Stimulated activated CD8-positive, alpha-beta memory T cell treated with anti-CD3 and anti-CD28 coated beads, Interleukin-15, amount 100 ng/mL, for 24 hours (primary cell): ENCODE measurements around the gene ANKS1A.

ENCODE experiments used
- DNase-seq: peaks from one replicate; pipeline ENCODE4 v3.0.0-alpha.2; 2020; ENCODE audit warnings: low read depth

ANKS1A gene

DNA sequence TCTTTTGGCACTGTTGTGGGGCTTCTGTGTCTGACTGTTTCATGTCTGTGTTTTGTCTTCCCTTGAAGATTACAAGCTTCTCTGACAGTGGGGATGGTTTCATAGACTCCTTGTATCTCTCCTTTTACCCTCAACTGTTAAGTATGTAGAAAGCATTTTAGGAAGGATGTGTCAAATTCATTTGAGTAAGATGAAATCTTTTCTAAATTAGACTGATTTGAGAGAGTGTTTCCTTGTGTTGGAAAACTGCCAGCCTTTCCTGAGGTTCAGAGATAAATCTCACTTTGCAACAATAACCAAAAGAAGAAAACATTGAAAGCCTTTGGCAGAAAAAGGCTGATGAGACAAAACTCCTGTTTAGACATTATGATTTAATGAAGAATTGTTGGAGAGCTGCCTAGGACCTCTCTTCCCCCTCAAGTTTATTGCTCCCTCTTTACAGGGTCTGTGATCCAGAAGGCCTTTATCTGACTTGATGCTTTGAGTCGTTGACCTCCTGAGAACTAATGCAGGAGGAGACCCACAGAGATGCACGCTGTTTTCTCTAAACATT lies 68.3 kb downstream of the ANKS1A start:
- DNase-seq = no peak

DNA sequence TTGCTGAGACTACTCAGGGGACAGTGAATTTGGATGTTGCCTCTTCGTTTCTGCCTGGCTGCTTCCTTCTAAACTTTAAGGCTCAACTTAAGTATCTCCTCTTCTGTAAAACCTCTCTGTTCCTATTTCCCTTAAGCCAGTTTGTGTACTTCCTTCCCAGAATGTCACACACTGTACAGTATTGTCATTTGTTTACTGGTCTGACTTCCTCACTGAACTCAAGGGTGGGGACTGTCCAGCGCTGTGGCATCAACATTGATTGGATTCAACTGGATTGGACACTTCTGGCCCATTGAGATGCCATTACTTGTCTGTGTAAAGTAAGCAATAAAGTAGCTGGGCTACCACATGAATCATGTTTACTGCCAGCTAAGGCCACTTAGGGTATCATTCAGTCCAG lies 69.7 kb downstream of the ANKS1A start:
- DNase-seq = no peak

DNA sequence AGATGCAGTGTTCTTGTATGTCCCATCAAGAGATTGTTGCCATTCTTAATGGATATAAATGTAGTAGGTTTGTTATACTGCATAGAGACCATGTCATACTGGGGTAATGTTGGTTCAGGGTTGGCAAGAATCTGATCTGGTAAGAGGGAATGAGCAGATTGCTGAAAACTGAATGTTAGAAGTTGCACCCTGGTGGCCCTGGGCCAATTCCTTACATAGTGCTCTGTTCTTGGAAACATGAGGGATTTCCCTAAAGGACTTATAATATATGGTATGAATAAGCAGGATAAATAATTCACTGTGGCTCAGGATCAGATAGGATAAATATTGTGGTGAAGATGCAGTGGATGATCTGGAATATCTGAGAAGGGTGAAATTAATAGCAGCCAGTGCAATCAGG lies 70.2 kb downstream of the ANKS1A start:
- no peak for DNase-seq

DNA sequence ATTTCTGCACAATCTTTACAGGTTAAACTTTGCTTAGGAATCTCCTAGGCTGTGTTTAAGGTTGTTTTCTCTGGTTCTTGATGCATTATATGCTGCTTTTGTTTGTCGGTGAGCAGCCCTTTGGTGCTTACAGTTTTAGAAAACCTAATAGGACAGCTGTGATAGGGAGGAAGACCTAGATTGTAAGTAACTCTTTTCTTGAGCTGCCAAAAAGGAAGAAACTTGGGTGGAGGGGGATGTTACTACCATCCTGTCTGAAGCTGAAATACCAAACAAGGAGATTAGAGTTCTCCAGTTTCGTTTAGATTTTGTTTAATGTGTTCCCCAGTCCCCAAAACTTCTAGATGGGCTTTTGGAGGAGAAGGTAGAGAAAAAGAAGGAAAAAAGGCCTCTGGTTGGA lies 72.0 kb downstream of the ANKS1A start:
- DNase-seq = no peak

DNA sequence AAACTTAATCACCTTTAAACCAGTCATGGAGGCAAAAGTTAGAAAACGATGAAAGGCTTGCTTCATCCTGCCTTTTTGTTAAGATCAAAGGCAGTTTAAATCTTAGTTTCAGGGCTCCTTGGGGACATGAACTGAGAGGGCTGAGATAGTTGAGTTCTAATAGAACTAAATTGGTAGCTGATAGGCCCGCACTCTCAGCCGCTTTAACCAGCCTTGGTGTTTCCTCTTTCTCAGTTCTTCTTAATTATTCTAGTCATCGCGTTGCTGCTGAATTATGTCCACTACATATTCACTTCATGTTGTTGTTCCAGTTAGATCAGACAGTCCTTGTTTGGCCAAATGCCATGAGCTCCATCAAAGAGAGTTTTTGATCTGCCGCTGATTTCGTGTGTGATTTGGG lies 72.5 kb downstream of the ANKS1A start:
- DNase-seq = no peak

DNA sequence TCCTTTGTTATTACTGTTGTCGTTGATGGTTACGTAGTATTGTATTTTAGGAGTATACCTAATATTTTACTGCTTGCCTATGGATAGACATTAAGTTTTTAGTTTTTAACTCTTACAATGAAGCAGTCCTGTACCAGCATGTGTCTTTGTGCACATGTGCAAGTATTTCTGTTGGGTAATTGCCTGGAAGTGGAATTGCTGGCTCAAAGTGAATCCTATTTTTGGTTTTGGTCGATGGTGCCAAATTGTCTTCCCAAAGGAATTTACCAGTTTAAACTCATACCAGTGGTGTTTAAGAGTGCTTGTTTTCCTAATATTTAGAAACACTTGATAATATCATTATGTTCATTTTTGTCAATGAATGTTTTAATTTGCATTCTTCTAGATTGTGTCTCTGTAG lies 75.5 kb downstream of the ANKS1A start:
- no peak for DNase-seq

DNA sequence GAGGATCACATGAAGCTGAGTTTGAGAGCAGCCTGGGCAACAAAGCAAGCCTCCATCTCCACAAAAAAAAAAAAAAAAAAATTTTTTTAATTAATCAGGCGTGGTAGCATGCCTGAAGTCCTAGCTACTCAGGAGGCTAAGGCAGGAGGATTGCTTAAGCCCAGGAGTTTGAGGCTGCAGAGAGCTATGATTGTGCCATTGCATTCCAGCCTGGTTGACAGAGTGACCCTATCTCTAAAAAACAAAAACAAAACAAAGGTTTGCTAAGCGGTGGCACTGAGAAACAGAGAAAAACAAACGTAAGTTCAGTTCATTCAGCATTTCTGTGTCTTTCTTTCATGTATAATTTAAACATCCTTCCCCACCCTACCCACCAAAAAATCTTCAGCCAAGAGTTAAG lies 78.4 kb downstream of the ANKS1A start:
- DNase-seq = no peak

DNA sequence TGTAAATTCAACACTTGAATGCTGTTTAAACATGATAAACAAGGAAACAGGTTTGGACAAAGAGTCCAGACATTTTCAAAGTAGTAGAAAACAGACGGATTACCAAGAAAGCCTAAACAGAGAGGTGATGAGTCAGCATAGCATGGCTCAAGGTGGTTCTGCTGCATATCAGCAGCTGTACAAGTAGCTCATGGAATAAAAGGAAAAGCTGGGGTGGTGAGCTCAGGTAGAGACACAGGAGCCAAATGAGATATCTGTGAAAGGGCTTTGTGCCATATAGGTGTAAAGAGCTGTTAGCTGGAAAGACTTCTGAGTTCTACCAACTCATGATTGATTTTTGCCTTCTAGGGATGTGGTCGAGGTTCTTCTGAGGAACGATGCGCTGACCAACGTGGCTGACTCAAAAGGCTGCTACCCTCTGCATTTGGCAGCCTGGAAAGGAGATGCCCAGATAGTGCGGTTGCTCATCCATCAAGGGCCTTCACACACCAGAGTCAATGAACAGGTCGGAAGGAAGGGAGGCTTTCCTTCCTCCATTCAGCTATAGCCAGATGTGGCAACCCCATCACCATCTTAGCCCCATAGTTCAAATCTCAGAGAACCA lies 80.7 kb downstream of the ANKS1A start:
- DNase-seq = no peak

DNA sequence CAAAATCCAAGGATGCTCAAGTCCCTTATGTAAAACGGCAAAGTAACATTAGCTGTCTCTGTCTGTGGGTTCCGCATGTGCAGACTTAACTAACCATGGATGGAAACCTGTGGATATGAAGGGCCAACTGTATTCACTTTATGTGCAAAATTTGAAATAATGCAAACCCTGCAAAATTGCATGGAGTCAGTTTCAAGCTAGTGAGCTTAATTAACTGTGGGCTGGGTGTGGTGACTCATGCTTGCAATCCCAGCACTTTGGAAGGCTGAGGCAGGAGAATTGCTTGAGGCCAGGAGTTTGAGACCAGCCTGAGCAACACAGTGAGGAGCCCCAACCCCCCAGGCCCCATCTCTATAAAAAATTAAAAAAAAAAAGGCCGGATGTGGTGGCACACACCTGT lies 81.4 kb downstream of the ANKS1A start:
- DNase-seq = no peak

DNA sequence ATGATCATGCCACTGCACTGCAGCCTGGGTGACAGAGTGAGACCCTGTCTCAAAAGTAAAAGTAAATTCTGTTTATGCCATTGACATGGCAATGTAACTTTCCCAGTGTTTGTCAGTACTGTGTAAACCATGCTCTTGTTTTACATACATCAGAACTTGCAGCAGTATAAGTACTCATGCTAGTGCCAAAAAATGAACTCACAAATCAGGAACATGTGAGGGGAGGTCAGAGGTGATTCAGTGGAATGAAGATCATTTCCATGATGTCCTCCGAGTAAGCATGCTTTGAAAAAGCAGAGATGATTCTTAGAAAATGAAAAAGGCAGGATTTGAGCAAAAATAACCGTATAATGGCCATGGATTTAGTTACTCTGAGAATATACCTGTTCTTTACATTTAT lies 81.9 kb downstream of the ANKS1A start:
- no peak for DNase-seq

DNA sequence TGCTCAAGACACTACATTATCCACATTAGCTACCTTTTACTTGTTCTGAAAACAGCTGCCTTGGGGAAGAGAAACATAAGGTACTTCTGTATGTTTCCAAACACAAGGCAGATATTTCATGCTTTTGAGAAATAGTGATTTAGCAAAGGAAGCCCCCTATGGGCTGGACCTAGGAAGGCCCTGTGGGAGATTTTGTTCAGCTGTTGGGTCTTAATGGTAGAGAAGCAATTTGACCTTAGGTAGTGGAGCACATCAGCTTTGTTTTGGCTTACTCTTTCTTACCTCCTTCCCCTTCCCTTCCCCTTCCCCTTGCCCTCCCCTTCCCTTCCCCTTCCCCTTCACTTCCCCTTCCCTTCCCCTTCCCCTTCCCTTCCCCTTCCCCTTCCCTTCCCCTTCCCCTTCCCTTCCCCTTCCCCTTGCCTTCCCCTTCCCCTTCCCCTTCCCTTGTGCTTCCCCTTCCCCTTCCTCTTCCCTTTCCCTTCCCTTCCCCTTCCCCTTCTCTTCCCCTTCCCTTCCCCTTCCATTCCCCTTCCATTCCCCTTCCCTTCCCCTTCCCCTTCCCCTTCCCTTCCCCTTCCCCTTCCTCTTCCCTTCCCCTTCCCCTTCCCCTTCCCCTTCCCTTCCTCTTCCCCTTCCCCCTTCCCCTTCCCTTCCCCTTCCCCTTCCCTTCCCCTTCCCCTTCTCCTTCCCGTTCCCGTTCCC lies 84.6 kb downstream of the ANKS1A start:
- DNase-seq = no peak

DNA sequence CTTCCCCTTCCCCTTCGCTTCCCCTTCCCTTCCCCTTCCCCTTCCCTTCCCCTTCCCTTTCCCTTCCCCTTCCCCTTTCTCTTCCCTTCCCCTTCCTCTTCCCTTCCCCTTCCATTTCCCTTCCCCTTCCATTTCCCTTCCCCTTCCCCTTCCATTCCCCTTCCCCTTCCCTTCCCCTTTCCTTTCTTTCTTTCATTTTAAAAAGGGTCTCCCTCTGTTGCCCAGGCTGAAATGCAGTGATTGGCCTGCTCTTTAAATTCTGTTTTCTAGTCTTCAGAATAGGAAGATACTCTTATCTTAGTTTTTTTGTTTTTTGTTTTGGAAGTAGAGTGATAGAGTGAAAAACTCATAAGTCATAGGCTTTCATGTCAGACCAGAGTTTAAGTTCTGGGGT lies 85.2 kb downstream of the ANKS1A start:
- DNase-seq = no peak

DNA sequence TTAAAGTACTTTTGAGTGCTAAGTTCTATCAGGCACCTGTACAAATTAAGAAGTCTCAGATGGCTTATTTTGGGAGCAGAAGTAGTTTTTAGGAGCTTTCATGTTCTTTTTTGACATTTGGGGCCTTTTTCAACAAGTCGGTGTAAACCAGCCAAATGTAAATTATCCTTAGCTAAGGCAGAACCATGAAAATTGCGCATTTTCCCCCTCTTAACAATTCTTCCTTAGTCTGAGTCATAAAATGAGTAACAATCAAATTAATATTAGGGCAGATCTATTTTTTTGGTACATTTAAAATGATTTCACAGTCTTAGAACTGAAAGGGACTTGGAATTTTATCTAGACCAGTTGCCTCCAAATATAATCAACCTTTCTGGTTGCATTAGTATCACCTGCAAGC lies 87.2 kb downstream of the ANKS1A start:
- no peak for DNase-seq

DNA sequence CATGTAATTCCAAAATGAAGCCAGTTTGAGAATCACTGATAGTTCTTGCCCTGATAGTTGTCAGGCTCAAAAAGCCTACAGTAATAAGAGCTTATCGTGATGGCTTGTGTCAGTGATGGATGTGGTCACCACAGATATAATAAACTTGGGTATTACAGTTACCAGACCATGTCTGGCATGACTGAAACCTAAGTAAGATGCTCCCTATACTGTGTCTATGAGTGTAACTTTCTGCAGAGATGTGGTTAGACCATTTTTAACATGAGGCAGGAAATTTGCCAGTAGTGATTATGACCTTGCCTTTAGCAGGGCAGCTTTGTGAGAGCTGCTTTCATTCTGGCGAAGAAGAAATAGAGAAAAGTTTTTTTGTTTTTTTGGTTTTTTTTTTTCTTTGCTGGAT lies 90.2 kb downstream of the ANKS1A start:
- DNase-seq = no peak

DNA sequence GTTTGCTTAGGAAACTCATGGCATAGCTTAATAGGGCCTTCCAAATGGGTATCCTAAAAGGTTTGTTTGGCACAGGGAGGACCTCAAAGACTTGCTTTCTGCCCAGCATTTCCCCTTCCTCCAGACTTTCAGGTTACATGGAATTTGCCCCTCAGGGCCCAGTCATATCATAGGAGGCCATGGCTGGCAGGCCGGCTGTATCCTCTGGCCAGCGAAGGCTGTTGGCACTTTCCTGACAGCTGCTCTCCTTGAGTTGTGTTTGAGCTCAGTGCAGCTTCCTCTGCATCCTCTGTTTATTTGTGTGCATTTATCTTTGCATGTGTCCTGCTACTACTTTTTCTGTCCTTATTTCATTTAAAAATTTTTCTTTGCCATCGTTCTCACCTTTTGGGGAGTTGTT lies 90.9 kb downstream of the ANKS1A start:
- DNase-seq = no peak

DNA sequence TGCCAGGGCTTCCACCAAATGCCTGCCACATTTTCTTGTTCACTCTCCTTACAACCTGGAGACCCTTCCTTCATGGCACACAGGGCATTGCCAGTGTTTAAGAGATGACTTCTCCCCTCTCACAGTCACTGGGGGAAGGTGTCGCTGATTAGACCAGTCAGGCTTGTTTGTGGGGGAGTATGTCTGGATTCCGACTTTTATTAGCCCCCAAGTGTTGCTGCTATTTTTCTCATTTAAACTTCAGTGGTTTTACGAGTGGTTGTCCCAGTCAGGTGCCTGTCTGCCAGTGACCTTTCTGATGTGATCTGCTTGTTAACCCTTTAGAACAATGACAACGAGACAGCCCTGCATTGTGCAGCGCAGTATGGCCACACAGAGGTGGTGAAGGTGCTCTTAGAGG lies 92.3 kb downstream of the ANKS1A start:
- no peak for DNase-seq

DNA sequence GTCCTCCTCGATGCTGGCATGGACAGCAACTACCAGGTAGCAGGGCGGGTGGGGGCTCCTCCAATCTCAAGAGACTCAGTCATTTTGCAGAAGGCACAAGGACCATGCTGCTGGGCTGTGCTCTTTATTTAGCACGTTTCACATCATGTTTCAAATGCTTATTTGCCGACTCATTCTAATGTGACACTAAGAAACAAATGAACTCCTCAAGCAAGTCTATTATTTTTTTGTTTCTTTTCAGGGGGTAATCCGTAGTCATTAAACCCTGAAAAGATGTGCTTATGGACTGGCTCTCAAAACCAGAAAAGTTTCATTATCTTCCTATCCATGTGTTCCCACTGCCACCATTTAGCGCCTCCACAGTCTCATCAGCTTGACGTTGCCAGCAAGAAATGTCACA lies 92.9 kb downstream of the ANKS1A start:
- no peak for DNase-seq

DNA sequence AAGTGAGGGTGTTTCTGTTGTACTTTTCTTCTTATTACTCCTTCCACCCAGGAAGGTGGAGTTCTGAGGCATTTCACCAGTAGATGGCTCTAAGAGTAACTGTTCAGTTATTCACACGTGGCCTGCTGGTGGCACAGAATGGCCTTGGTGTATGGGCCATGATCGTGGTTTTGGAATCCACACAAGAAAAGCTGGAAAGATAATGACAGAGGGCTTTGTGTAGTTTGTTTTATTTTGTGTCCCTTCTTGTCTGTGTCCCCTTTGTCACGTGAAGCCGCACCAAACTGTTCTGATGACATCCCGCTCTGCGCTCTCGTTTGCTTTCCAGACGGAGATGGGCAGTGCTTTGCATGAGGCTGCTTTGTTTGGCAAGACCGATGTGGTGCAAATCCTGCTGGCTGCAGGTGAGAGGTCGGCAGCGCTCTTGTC lies 93.4 kb downstream of the ANKS1A start:
- DNase-seq = no peak

DNA sequence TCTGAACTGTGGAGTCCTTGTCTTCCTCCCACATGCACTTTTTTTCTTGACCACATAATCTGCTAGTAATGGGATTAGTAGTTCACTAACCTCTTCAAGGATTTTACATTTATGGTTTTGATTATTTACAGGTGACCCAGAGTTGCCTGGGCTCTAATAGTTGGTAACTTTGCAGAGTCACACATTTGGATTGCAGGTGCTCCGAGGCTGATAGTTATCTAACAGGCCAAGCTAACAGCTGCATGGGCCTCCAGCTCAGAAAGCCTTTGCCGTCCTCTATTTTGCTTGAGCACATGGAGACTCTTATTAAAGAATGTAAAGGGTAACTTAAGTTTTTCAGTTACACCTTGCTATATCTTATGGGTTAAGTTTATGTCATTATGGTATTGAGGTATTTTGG lies 95.4 kb downstream of the ANKS1A start:
- DNase-seq = no peak

DNA sequence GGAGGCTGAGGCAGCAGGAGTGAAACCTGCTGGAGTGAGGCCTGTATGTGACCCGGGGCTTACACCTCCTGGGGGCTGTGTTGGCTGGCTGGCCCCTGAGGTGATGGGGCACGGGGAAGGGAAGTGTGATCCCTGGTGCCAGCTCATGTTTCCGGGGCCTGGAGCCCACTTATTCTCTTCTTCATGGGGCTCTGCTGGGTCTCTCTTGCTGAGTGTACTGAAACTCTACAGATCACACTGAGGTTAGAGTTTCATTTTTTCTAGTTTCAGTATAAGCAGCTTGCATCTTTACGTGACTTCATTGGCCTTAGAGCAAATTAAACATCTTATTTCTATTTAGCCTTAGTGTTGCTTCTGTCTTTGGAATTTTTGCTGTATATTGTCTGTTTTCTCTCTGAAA lies 96.2 kb downstream of the ANKS1A start:
- no peak for DNase-seq

DNA sequence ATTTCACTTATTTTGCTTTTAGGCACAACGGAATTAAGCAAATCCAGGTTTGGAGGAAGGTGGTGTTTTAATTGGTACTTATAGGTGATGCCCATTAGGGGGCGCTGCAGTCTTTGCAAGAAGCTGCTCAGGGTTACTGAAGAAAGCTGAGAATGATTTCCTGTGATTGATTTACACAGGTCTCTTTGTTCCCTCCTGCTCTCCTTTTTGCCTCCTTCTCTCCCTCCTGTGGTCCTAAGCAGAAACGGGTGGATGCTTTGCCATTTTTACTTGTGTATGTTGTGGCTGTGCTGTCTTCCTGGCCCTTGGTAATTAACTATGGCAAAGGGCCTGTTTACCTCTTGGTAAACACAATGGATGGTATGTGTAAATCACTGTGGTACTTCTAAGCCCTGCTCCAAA lies 97.8 kb downstream of the ANKS1A start:
- DNase-seq = peak; percentile 20

DNA sequence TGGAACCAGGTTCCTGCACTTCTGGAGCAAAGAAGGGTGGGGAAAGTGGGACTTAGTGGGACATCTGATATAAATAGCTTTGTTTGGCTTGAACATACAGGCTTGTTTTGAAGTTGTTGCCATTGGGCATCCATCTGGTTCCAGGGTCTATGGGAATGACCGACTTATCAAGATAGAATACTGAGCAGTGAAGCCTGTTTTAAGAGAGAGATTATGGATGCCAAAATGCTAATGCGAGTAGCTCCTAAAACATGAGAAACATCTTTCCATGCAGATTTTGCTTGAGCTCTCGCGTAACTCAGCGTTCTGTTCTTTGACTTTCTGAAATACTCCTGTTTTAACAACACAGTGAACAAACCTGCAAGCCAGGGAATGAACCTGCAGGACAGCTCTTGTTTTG lies 98.5 kb downstream of the ANKS1A start:
- no peak for DNase-seq

DNA sequence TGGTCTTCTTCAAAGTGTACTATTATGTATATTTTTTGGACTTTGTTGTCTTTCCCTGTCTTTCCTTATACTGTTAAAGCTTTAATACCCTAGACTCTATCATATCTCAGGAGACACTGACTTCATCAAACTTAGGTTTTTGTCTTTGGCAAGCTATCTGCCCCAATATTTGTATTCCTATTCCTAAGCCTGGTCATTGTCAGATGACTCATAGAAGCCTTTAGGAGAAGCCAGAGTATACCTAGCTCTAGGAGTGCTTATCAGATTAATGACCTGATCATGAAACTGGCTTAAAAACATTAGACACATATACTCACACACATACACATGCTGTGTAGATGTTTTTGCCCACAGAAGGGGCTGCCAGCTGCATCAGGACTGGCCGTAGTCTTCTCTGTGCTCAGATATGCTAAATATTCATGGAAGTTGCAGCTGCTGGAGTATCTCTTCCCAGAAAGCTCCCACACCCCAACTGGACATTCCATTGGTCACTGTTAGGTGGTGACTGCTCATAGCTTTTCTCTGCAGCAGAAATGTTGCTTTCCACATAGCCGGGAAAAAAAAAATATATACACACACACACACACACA lies 102.0 kb downstream of the ANKS1A start:
- DNase-seq = no peak

DNA sequence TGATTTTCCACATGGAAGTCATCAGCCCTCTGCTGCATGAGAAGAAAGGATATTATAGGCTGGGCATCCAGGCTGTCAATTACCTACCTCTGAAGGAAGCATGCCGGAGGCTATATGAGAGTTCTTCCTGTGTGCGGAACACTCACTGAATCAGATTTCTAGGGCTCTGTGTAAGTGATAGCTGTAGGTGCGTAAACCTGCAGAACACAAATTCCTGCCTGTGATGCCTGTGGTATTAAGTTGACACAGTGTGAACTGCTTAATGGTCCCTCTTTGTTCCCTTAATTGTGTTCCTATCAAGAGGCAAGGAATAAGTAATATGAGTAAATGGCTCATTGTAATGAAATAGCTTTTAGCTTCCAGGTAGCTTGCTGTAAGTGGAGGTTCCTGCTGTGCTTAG lies 103.3 kb downstream of the ANKS1A start:
- DNase-seq = no peak
